GM12873 (cell line): ENCODE measurements around the gene TUBE1.

ENCODE experiments used
- CTCF ChIP-seq: IDR thresholded peaks from 2 replicates; pipeline ENCODE4 v1.5.1; 2012; ENCODE audit warnings: low read depth, mild to moderate bottlenecking, moderate library complexity, low read length, control low read depth; ENCODE audit not compliant: insufficient read depth; ENCODE audit errors: missing control alignments

TUBE1 gene

GRCh38 chr6:112062966-112063365, 24.3 kb downstream of the TUBE1 start:
- no peak for TF ChIP-seq CTCF

- TF ChIP-seq CTCF = no peak
These were observed 25.7 kb downstream of the TUBE1 start for GRCh38 chr6:112061605-112062004.

- no peak for TF ChIP-seq CTCF
These were observed 28.8 kb downstream of the TUBE1 start for GRCh38 chr6:112058243-112059032.

- TF ChIP-seq CTCF = no peak
These were observed 32.6 kb downstream of the TUBE1 start for GRCh38 chr6:112054555-112055190.

GRCh38 chr6:112054001-112054400, 33.3 kb downstream of the TUBE1 start, which contains the start of gene CCN6:
Gene CCN6, plus strand, starts transcription at chr6:112054104. Its CDS starts 254 bp downstream, at chr6:112054358.
- no peak for TF ChIP-seq CTCF

GRCh38 chr6:112050429-112050828, 36.9 kb downstream of the TUBE1 start:
- no peak for TF ChIP-seq CTCF

GRCh38 chr6:112049996-112050395, 37.3 kb downstream of the TUBE1 start:
- TF ChIP-seq CTCF = no peak
